D721Med (cell line): ENCODE results near the gene ALDH5A1.

ENCODE experiments used
- DNase-seq: peaks from one replicate; pipeline ENCODE4 v3.0.0; 2011; ENCODE audit warnings: low spot score; ENCODE audit not compliant: insufficient read length
- FAIRE-seq: peaks from 2 replicates; lab custom pipeline; 2011; peaks lifted over from hg19 to GRCh38; lab: Jason Lieb, UNC
- TF ChIP-seq, protein P1 (sequence below): IDR thresholded peaks from 2 replicates; pipeline ENCODE4 v1.5.1; 2012; ENCODE audit warnings: mild to moderate bottlenecking, control low read depth; ENCODE audit not compliant: insufficient read depth; ENCODE audit errors: missing control alignments

Gene ALDH5A1

DNA sequence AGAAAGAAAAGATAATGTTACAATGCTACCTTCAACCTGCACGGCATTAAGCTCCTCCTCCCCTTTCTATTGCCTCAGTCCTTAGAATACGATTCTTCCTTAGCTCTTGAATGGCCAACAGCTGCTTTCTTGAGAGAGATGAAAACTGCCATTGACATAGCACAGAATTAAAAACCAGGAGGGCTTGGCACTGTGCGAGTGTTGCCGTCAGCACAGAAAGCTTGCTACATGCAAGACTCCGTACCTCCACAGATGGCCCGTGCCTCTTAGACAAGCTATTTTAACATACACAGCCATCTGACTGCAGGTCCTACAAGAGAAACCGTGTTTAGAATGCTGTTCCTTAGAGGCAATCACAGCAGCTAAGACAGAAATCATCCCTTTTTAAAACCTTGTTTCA lies 51.7 kb downstream of the ALDH5A1 start:
- DNase-seq (no peak), FAIRE-seq (no peak)
- TF ChIP-seq, protein P1, sequence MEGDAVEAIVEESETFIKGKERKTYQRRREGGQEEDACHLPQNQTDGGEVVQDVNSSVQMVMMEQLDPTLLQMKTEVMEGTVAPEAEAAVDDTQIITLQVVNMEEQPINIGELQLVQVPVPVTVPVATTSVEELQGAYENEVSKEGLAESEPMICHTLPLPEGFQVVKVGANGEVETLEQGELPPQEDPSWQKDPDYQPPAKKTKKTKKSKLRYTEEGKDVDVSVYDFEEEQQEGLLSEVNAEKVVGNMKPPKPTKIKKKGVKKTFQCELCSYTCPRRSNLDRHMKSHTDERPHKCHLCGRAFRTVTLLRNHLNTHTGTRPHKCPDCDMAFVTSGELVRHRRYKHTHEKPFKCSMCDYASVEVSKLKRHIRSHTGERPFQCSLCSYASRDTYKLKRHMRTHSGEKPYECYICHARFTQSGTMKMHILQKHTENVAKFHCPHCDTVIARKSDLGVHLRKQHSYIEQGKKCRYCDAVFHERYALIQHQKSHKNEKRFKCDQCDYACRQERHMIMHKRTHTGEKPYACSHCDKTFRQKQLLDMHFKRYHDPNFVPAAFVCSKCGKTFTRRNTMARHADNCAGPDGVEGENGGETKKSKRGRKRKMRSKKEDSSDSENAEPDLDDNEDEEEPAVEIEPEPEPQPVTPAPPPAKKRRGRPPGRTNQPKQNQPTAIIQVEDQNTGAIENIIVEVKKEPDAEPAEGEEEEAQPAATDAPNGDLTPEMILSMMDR, result no peak

- no peak for FAIRE-seq
- TF ChIP-seq, protein P1, result no peak
Measured at GRCh38 chr6:24547243-24547642, 52.5 kb downstream of the ALDH5A1 start.

GRCh38 chr6:24549158-24549557 lies 54.4 kb downstream of the ALDH5A1 start:
- TF ChIP-seq, protein P1, result no peak
- FAIRE-seq (no peak), DNase-seq (no peak)

More at GRCh38 chr6:24547243-24547642, 52.5 kb downstream of the ALDH5A1 start:
- no peak for DNase-seq

GRCh38 chr6:24549674-24550353 lies 55.0 kb downstream of the ALDH5A1 start:
- TF ChIP-seq, protein P1, result no peak
- FAIRE-seq, result no peak
- no peak for DNase-seq

DNA sequence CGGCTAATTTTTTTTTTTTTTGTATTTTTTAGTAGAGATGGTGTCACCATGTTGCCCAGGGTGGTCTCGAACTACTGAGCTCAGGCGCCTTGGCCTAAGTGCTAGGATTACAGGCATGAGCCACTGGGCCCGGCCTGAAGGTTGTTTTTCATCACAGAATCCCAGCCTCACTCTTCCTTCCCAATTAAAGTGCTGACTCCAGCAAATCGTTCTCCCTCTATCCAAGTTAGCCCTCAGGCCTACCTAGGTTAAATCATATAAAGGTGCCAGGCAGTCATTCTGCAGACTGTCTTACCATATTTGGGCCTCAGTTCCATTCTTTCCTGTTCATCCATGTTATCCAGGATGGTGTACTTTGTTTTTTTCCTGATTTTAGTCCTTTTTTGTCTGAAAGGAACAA lies 56.4 kb downstream of the ALDH5A1 start:
- FAIRE-seq, result no peak
- DNase-seq, result no peak
- TF ChIP-seq, protein P1, result no peak

GRCh38 chr6:24554474-24554873 lies 59.7 kb downstream of the ALDH5A1 start:
- TF ChIP-seq, protein P1, result no peak
- no peak for DNase-seq
- no peak for FAIRE-seq

DNA sequence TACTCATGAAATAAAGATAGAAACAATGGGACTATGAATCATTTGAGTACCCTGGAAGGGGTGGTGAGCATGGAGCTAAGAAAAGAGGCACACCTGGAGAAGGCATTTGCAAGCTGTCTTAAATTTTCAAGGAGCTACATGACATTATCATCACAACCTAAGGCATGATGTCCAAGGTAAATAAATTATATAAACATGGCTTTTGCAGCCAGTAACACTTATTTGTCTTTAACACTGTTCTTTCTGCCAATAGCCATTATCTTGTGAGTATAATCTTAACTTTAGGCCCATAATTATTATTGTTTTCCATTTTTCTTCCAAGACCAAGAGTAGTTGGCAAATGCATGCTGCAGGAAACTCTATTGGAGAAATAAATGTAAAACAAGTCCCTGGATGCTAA lies 63.7 kb downstream of the ALDH5A1 start:
- DNase-seq (no peak), FAIRE-seq (no peak)
- TF ChIP-seq, protein P1, result no peak
